ENCODE results near the gene LAP3.
"Not testable (repeated sequence)": the region's sequence is repeated elsewhere in the genome, so short reads cannot be mapped to it uniquely, and the experiment has no call there.

Gene LAP3

DNA sequence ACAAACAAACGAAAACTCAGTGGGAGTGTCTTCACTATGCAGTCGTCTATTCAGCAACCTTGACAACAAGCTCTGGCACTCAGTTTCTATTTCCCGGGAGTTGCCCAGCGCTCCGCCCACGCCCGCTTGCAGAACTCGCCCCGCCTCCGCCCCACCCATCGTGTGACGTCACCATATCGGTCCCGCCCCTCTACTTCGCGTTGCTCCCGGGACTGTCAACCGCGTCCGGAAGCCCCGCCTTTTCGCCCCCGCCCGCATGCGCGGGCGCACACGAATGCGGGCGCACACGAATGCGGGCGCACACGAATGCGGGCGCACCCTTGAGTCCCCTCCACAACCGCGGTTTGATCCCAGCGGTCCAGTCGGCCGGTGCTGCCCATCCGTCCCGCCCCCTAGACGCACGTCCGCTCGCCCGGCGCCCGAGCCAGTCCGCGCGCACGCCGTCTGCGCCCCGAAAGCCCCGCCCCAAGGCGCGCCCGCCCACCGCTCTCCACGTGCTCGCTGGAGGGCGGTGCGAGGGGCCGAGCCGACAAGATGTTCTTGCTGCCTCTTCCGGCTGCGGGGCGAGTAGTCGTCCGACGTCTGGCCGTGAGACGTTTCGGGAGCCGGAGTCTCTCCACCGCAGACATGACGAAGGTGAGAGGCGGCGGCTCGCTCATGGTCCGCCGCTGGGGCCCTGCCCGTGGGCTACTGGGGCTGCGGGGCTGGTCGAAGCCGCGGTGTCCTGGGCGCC, at the start of gene LAP3:
Gene LAP3 (plus strand): TSS at position 267 of the 733 bp plus-strand sequence. CDS start 268 bp downstream, at position 535.
- peak; percentile 95 for FAIRE-seq

DNA sequence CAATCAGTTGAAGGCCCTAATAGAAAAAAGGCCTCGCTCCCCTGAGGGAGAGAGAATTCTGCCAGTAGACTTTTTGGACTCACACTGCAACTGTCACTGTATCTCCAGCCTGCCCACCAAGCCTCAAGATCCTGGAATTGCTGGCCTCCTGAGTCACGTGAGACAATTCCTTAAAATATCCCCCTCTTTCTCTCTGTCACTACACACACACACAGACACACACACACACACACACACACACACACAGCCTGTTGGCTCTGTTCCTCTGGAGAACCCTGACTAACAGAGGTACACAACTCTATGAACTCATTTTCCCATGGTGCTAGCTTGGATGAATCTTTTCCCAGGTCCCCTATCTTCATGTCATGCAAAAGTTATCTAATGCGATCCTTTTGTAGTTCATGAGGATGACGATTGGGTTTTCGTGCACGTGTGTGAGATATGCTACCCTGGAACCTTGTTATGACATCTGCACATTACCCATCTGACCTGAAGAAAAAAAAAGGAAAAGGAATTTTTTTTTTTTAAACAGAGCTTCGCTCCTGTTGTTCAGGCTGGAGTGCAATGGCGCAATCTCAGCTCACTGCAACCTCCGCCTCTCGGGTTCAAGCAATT, 48.3 kb upstream of the LAP3 start:
- no peak for FAIRE-seq

DNA sequence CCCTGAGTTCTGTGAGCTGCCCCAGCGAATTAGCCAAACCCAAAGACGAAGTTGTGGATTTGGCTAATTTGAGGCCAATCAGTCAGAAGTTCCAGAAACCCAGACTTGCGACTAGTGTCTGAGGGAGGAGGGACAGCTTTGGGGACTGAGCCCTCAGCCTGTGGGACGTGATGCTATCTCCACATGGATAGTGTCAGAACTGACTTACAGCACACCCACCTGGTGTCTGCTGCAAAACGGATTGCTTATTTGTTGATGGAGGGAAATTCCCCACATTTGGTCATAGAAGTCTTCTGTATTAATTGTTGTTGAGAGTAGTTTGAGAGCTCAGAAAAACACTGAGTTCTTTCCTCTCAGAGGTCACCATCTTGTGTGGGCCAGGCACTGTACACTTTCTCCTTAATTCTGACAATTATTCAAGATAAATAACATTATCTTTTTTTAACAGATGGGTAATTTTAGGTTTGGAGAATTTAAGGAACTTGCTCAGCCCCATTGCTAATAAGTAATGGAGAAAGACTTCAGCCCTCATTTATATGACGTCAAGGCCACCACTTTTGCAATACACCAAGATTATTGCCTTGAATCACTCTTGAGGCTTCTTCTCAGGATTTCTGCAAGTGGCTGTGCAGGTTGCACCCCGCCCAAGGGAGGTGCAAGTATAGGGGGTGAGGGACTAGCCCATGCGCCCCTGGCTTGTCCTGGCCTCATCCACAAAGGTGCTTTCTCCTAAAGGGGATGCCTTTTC, 45.3 kb upstream of the LAP3 start:
- no peak for FAIRE-seq

DNA sequence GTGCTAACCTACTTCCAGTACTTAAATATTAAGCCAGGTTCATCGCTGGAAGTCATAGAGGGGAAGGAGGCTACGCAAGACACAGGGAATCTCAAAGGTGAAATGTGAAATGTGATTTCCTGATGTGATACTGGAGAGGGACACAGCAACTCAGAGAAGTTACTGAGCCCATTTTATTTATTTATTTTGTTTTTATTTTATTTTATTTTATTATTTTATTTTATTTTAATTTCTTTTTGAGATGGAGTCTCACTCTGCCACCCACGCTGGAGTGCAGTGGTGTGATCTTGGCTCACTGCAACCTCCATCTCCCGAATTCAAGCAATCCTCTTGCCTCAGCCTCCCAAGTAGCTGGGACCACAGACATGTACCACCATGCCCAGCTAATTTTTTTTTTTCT, 42.3 kb upstream of the LAP3 start:
- no peak for FAIRE-seq

DNA sequence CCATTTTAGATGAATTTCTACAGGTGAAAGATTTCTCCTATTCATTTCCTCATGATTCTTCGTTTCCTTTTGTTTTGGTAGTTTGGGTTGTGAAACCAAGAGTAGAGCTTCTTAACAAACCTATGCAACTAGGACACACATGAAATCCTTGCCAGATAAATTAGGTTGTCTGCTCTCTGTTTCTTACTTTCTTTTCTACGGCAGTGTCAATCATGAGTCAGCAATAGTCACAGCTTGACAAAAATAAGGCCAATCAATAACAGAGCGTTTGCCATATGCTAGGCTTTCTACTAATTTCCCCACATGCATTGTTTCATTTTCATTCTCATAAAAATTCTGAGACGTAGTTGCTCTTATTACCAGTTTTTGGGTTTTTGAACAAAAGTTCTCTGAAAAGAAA, 41.8 kb upstream of the LAP3 start:
- FAIRE-seq, result no peak

DNA sequence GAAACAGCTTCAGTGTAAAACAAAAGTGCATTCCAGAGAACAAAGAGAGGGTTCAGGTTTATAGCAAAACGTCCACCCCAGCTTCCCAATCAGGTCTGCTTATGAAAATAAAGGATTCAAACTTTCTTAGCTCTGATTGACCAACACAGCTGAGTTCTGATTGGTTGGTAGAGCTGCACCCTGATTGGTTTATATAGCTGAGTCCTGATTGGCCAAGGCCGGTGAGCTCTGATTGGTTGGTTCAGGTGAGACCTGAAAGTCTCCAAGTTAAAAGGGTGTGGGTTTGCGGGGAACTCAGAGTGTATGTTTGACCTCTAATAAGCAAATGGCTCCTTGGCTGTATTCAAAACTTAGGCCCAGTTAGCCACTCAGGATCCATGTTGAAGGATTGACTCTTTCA, 41.1 kb upstream of the LAP3 start:
- no peak for FAIRE-seq

DNA sequence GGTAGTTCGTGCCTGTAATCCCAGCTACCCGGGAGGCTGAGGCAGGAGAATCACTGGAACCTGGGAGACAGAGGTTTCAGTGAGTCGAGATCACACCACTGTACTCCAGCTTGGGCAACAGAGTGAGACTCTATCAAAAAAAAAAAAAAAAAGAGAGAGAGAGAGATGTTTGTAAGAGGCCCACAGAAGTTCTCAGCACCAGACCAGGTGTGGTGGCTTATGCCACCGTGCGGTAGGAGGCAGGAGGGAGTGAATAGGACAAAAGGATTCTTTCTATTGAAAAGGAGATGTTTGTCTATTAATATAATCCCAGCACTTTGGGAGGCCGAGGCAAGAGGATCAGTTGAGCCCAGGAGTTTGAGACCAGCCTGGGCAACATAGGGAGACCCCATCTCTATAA, 39.9 kb upstream of the LAP3 start:
- FAIRE-seq, result not testable (repeated sequence)

DNA sequence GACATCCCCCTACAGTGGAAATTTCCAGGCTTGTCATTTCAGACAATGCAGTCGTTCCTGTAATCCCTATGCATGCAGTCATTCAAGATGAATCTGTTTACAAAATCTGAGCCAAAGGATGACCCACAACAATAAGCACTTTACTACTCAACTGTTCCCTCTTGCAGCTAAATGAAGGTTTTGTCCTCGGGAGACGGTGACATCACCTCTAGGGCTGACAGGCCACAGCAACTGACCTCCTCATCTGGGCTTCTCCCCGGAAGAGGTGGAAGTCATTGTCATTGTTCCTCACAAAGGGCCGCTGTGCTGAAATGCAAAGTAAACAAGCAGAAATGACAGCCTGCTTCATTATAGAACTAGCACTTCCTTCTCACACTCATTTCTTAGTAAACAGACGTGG, 32.8 kb upstream of the LAP3 start:
- no peak for FAIRE-seq

DNA sequence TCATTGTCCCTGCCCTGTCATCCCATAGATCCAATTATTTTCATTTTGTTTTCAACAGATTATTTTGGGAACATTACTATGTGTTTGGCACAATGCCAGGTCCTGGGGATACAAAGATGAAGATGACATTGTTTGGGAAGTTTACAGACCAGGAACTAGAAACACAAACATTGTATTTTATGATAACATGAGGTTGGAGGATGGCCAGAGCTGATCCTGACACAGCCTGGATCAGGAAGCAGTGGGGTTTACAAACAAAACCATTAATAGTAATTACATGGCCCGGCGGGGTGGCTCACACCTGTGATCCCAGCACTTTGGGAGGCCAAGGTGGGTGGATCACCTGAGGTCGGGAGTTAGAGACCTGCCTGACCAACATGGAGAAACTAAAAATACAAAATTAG, 32.2 kb upstream of the LAP3 start:
- no peak for FAIRE-seq

DNA sequence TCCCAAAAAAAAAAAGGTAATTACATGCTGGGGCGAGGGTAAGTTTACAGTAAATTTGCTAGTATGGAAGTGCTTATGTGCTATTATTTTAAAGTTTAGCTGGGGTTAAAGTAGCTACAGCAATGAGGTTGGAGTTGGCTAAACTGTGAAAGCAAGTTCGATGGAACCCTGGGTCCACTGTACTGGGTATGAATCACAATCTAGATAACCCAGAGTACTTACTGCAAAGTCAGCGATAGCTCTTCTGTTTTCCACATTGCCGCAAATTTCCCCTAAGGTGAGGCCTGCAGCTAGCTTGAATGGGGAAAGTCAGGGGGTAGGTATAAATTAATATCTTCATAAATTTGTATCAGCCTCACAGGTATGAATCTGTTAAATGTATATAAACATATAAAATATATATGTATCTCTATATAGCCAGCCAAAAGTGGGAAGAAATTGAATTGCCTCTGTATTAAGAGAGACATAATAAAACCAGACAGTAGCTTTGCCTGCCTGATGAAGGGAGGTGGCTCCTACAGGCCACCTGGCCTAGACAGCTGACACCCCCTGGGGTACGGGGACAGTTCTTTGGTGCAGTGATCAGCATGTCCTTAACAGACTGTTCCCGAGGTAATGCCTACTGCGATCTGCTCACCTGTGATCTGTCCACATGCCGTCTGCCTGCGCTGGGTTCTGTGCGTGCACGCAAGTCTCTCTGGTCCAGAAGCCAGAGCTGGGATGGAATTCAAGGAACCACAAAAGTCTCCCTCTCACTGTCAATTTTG, 31.4 kb upstream of the LAP3 start:
- FAIRE-seq, result no peak

DNA sequence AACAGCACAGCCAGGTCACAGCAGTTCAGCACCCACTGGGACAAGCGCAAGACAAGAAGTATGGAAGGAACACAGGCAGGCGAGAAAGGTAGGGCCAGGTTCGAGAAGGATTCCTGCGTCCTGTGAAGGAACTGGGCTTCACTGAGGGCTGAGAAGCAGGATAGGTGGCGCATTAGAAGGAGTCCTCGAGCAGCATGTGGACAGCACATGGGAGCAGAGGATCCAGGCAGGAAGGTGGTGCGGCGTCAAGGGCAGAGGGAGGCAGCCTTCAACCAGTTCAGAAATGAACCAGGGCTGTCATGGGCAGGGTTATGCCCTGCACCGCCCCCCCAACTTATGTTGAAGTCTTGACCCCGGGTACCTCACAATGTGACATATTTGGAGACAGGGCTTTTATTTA, 30.8 kb upstream of the LAP3 start:
- FAIRE-seq, result no peak

DNA sequence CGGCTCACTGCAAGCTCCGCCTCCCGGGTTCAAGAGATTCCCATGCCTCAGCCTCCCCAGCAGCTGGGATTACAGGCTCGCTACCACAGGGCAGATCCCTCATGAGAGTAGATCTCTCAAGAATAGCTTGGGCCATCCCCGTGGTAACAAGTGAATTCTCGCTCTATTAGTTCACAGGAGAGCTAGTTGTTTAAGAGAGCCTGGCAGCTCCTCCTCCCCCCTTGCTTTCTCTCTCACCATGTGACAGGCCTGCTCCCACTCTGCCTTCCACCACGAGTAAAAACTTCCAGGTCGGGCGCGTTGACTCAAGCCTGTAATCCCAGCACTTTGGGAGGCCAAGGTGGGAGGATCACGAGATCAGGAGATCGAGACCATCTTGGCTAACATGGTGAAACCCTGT, 30.3 kb upstream of the LAP3 start:
- no peak for FAIRE-seq

DNA sequence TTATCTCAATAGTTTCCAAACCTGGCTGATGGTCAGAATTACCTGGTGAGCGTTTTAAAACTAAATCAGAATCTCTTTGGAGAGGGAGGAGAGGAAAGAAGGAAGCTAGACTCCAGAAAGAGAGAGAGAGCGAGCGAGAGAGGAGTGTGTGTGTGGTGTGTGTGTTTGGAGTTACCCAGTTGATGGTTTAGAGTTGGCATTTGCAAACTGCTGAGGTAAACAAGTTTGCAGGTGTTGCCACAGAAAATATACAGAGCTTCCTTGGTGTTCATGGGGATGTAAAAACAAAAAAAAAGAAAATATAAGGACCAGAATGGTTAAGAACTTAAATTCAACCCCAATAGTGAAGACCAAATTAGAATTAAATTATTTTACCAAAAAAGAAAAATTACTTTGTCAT, 26.4 kb upstream of the LAP3 start:
- FAIRE-seq, result no peak

DNA sequence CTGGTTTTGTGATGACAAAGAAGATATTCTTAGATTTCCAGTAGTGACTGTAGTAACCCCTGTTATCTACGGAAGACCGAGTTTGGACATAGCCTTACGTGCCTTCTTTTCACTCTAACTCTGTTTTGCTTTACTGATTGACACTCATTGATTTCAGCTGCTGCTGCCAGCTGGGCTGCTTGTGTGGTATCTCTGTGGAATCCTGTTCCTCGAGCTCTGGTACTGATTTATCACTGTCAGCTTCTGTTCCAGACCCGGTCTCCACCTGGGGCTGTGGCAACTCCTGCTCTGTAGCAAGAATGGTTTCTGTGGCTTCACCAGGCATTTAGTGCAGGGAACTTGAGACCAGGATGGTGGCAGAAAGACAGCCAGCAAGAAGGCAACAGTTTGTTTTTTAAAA, 24.6 kb upstream of the LAP3 start:
- no peak for FAIRE-seq

DNA sequence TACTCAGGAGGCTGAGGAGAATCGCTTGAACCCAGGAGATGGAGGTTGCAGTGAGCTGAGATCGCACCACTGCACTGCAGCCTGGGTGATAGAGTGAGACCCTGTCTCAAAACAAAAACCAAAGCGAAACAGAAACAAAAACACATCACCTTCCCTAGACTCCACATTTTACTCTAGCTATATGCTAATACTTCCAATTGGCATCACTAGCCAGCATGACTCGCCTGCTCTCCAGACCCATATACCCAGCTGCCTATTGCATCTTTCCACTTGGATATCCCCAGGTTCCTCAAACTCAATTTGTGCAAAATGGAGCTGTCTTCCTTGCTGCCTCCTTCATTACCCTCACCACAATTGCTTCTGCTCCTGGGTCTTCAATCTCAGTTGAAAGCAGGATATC, 22.4 kb upstream of the LAP3 start:
- no peak for FAIRE-seq

DNA sequence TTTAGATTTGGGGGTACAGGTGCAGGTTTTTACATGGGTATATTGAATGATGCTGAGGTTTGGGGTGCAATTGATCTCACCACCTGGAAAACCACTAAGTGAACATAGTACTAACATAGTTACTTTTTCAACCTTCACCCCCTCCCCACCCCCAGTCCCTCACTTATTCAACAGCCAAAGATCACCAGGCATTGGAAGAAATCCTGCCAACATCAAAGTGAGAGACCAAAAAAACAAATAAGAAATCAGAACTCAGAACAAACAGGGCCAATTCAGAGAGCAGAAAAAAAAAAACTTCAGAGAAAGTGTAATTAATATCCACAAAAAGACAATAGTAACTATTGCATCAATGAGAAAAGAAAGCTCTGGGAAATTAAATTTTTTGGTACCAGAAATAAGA, 20.5 kb upstream of the LAP3 start:
- FAIRE-seq, result no peak

DNA sequence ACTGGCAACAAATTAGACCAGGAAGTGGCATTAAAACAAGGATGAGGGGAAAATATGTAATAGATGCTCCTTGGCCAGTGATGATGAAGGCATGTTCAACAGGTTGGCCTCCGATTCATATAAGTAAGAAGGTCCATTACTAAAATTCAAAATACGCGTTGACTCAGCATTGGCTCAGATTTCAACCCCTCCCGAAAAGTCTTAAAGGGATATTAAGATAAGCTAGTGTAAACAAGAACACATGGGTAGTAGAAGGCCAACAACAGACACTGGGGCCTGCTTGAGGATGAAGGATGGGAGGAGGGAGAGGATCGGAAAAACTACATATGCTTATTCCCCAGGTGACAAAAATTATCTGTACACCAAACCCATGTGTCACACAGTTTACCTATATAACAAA, 19.1 kb upstream of the LAP3 start:
- no peak for FAIRE-seq

DNA sequence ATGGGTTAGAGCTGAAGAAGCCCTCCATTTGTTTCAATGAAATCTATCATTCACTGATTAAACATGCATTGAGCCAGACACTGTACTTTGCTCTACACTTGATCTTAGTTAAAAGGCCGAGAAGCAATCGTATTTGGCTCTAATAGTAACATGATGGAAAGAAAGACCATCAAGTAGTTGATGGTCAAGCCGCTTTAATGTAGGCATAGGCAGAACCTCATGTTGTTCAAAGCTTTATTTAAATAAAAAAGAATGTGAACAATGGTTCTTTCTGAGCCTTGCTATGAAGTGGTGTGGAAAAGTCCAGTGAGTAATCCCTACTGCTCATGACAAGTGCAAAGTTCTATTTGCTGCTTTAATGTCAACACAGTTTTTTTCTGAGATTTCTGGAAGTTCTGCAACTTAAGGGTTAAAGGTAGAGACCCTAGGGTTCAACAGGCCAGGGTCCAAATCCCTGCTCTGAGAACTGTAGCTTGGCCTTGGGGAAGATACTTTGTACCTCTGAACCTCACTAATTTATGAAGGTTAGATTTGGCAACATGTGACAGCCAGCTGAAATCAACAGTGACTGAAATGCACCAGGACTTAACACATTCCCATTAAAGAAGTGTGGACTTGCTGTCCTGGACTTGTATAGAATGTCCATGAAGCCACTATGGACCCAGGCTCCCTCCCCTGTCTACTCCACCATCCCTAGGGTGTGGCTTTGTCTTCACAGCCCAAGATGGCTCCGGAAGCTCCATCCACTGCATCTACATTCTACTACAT, 17.9 kb upstream of the LAP3 start:
- no peak for FAIRE-seq

DNA sequence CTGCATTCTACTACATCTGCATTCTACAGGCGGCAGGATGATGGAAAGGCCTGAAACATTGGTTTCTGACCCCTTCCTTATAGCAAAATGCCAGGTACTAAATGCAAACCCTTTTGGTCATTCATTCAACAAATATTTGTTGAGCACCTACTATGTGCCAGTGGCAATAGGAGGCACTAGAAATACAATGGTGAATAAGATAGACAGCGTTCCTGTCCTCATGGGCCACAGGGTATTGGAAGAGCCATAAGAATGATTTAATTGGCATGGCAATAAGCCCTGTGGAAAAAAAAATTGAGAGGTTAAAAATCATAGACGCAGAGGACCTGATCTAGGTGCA, 17.3 kb upstream of the LAP3 start:
- no peak for FAIRE-seq

DNA sequence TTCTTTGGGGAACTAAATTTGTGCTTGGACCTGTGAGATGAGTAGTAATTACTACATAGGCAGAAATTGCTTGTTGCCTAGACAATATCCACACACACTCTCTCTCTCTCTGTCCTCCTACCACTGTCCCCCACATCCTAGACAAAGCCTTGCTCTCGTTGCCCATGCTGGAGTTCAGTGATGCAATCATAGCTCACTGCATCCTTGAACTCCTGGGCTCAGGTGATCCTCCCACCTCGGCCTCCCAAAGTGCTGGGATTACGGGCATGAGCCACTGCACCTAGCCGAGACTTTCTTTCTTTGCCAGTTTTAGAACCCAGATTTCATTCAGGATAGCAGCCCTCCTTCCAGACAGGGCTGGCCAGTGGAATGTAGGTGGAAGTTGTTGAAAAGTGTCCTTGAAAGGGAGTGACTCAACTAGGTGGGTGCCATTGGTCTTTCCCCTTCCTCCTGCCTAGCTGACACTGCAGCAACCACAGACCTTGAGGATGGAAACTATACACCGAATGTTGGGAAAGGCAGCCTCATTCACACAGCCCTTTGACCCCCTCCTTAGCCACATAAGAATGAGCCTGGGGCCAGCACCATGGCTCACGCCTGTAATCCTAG, 16.8 kb upstream of the LAP3 start:
- no peak for FAIRE-seq

DNA sequence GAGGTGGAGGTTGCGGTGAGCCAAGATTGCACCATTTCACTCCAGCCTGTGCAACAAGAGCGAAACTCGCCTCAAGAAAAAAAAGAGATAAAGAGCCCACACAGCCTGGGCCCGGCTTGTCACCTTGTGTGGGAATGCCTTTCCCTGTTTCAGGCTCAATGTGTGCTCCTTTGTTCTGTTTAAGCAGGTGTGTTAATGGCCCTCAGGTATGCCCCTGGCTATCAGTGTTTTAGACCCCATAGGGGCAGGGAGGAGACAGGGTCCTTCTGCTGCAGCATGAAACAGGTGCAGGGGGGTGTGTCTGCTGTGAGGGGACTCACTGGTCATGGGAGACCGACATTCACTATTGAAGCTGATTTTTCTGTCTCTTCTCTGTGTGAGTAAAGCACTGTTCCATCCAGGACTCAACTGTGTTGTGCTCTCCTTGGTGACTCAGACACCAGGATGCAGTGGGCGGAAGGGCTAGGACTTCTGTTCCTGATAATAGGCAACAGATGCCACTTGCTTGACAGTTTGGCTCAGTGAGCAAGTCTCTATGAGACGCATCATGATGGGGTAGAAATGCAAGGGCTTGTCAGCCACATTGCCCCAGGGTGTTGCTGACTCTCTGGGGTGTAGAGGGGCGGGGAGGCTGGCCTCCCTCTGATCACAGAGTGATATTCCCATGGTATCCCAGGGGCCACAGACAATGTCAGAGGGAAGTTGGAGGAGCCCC, 15.6 kb upstream of the LAP3 start:
- no peak for FAIRE-seq

DNA sequence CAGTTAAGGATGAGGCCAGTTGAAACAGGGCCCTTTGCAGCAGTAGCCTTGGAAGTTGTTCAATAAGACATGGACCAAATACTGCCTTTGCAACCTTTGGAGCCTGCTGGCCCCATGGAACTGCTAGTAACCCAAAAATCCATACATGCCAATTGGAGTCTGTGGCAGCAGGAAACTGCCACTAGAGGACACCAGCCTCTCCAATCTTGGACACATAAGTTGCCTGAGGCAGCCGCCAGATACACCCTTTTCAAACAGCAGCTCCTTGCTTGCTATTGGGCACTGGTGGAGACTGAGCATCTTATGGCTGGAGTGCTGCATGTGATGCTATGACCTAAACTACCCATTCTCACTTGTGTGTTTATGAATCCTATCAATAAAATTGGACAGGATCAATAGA, 14.8 kb upstream of the LAP3 start:
- FAIRE-seq, result no peak

Data from G401.6 (cell line).